Tibial nerve (tissue), 4 donors: Measurements from ENCODE around the gene RASAL2. TPM values are rescaled to one million over a fixed set of nuclear protein-coding genes. Genes with fewer than 3 reads are reported as not detected.

Source experiments
- DNase-seq, 2 donors: peaks; one replicate each; pipeline ENCODE4 v3.0.0-alpha.2; 2019; ENCODE audit warnings: low spot score in 2 of 2
- H3K27ac ChIP-seq, 4 donors: fragments of 200-600 bp; sonication (generic) in 3 of 4; one replicate each; pipeline ENCODE4 v1.5.1; 2017 to 2019; ENCODE audit warnings: mild to moderate bottlenecking in 1 of 4
- H3K27me3 ChIP-seq, 2 donors: fragments of 200-600 bp; sonication (generic) in 1 of 2; one replicate each; pipeline versions ENCODE4 v1.5.1 to v1.6.0; 2017 to 2019
- H3K36me3 ChIP-seq, 3 donors: fragments of 200-600 bp; sonication (generic); one replicate each; pipeline ENCODE4 v1.5.1; 2018 to 2019
- H3K4me1 ChIP-seq, 4 donors: fragments of 200-600 bp; sonication (generic) in 3 of 4; one replicate each; pipeline ENCODE4 v1.5.1; 2017 to 2019
- H3K4me3 ChIP-seq, 4 donors: fragments of 200-600 bp; sonication (generic) in 3 of 4; one replicate each; pipeline ENCODE4 v1.5.1; 2017 to 2019; ENCODE audit warnings: mild to moderate bottlenecking in 1 of 4, moderate library complexity in 1 of 4
- H3K9me3 ChIP-seq, 4 donors: fragments of 200-600 bp; sonication (generic) in 3 of 4; one replicate each; pipeline ENCODE4 v1.5.1; 2017 to 2019
- CTCF ChIP-seq, 5 experiments: fragments of 200-600 bp in 3 of 5; fragments of 450-650 bp in 2 of 5; sonication (generic) in 3 of 5; IDR thresholded peaks; one replicate each; pipeline ENCODE4 v1.5.1; 2016 to 2019; ENCODE audit warnings: antibody characterized with exemption in 5 of 5, mild to moderate bottlenecking in 3 of 5, moderate library complexity in 2 of 5
- EP300 ChIP-seq, 2 donors: sonication (generic); formaldehyde crosslinking; IDR thresholded peaks; one replicate each; pipeline ENCODE4 v1.6.1; 2017; ENCODE audit warnings: antibody characterized with exemption in 2 of 2, mild to moderate bottlenecking in 1 of 2
- POLR2A ChIP-seq, 2 donors: fragments of 450-650 bp; IDR thresholded peaks; one replicate each; pipeline ENCODE4 v1.6.1; 2017; ENCODE audit warnings: antibody characterized with exemption in 2 of 2, mild to moderate bottlenecking in 2 of 2, moderate library complexity in 2 of 2
- WGBS, 2 donors: methylation state at CpG; one replicate each; pipeline ENCODE4 v1.1.5; 2018; 5-methylcytosine and 5-hydroxymethylcytosine counted together
- total RNA-seq, 4 donors: library from RNA; depleted of rRNA; stranded (reverse); fragments of >200 nt; gene quantifications; one replicate each; pipeline ENCODE4 v1.1.0, GENCODE V29; 2016

RASAL2 gene
- total RNA-seq, 4 donors from 2014 or later: 40.5 to 44.8 (median 43.0) TPM

- H3K4me3 ChIP-seq: no peak overlapping the region
- TF ChIP-seq POLR2A (IDR thresholded peaks at IDR 0.05) (no peak), EP300 (IDR thresholded peaks at IDR 0.05) (no peak), CTCF (IDR thresholded peaks at IDR 0.05) (no peak)
- peaks cover 0 to 5% (median 0%) of the 10 kb centered on the region in 4 donors for H3K4me1 ChIP-seq
- DNase-seq: no peak
- H3K9me3 ChIP-seq: no peaks in the 10 kb centered on the region
- WGBS, 2 donors: 63 to 65% methylated on average over 5 of the region's 5 CpGs
- H3K36me3 ChIP-seq: peaks cover 0 to 64% (median 0%) of the 10 kb centered on the region in 3 donors
- no peak overlapping the region for H3K27ac ChIP-seq
- H3K27me3 ChIP-seq: no peaks in the 10 kb centered on the region
Measured at GRCh38 chr1:178470411-178470960, 376.6 kb downstream of the RASAL2 start.

DNA sequence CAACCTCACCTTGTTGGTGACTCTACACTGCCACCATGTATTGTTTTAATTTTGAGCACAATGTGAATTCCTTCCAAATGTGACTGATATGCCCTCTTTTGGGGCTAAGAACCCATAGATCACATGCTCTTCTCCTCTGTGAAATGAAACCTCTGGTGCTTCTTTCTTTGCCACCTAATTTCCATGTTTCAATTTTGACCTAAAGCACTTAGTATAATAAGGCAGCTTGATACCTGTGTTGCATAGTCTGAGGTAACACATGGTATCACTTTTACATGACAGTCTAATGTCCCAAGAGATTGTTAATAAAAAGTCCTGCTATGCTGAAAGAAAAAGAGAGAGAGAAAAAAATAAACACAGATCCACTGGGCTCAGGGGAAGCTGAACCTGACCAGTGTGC is 378.6 kb downstream of the RASAL2 start:
- TF ChIP-seq EP300 (IDR thresholded peaks at IDR 0.05): no peak
- TF ChIP-seq POLR2A (IDR thresholded peaks at IDR 0.05): no peak
- no peak for TF ChIP-seq CTCF (IDR thresholded peaks at IDR 0.05)
- DNase-seq: no peak
- Histone ChIP-seq H3K4me1 (no peaks in the 10 kb centered on the region), H3K36me3 (peaks cover 0 to 54% (median 0%) of the 10 kb centered on the region in 3 donors), H3K27ac (no peak overlapping the region), H3K9me3 (no peaks in the 10 kb centered on the region), H3K27me3 (no peaks in the 10 kb centered on the region), H3K4me3 (no peak overlapping the region)

DNA sequence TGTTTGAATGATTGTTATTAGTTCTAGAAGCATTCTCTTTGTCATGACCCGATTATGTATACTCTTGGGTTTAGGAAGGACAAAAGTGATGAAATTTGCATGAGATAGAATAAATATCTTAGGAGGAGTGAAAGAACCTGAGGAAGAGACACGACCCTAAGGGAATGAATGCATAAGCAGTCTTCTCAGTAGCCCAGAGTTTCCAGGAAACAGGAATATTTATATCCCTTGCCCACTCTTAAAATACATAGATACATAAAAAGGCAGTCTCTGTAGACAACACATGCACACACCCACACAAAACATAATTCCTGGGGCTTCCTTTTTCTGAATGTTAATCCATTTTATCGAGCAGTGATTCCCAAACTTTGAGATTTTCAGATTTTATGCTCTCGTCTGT is 383.5 kb downstream of the RASAL2 start:
- Histone ChIP-seq H3K36me3 (peaks cover 0 to 44% (median 0%) of the 10 kb centered on the region in 3 donors), H3K27ac (no peak overlapping the region), H3K9me3 (no peaks in the 10 kb centered on the region), H3K27me3 (no peaks in the 10 kb centered on the region), H3K4me1 (no peaks in the 10 kb centered on the region), H3K4me3 (no peak overlapping the region)
- TF ChIP-seq EP300 (IDR thresholded peaks at IDR 0.05): no peak
- no peak for TF ChIP-seq CTCF (IDR thresholded peaks at IDR 0.05)
- TF ChIP-seq POLR2A (IDR thresholded peaks at IDR 0.05): no peak
- WGBS, 2 donors: 68 to 71% methylated on average over 4 of the region's 4 CpGs
- no peak for DNase-seq

DNA sequence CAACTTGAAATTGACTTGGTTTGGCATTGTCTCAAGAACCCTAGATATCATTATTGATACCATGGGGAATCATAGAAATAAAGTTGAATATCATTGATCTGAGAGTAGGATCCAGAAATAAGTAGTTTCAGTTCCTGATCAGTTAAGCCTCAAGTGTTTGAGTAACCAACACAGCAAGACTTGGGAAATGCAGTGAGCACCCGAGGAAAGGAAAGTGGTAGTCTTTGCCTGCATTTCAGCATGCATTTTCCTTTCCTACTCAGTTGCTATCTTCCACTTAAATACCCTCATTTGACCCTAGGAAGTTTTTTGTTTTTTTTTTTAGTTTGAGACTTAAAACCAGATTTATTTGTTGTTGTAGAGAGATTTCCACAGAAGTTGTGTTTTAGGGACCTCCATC is 383.9 kb downstream of the RASAL2 start:
- Histone ChIP-seq H3K36me3 (peaks cover 0 to 42% (median 0%) of the 10 kb centered on the region in 3 donors), H3K27me3 (no peaks in the 10 kb centered on the region), H3K4me3 (no peak overlapping the region), H3K9me3 (no peaks in the 10 kb centered on the region), H3K4me1 (no peaks in the 10 kb centered on the region), H3K27ac (no peak overlapping the region)
- 33 to 44% methylated on average over 1 of the region's 1 CpG for WGBS, 2 donors
- TF ChIP-seq POLR2A (IDR thresholded peaks at IDR 0.05) (no peak), CTCF (IDR thresholded peaks at IDR 0.05) (no peak), EP300 (IDR thresholded peaks at IDR 0.05) (no peak)
- no peak for DNase-seq

- H3K4me1 ChIP-seq: peaks cover 0 to 22% (median 10%) of the 10 kb centered on the region in 4 donors
- DNase-seq: no peak
- no peaks in the 10 kb centered on the region for H3K9me3 ChIP-seq
- no peak overlapping the region for H3K4me3 ChIP-seq
- peaks cover 0 to 6% (median 0%) of the 10 kb centered on the region in 3 donors for H3K36me3 ChIP-seq
- peaks cover 0 to 8% of the 10 kb centered on the region in 2 donors for H3K27me3 ChIP-seq
- WGBS, 2 donors: 87 to 88% methylated on average over 5 of the region's 5 CpGs
- peak overlapping the region in 1 of 4 donors; percentile 20 for H3K27ac ChIP-seq
- TF ChIP-seq CTCF (IDR thresholded peaks at IDR 0.05) (no peak), POLR2A (IDR thresholded peaks at IDR 0.05) (no peak), EP300 (IDR thresholded peaks at IDR 0.05) (no peak)
Measured at GRCh38 chr1:178483251-178483957, 389.5 kb downstream of the RASAL2 start.
